HEK293T (cell line): Measurements from ENCODE around the gene N4BP2L2.

Experiments
- CTCF ChIA-PET: fragments of 350-600 bp; formaldehyde crosslinking; extraction: SDS; loops from one replicate; lab custom pipeline; 2021; ENCODE audit warnings: antibody characterized with exemption, inconsistent platforms; lab: Yijun Ruan, JAX
- POLR2A ChIA-PET: fragments of 350-600 bp; formaldehyde crosslinking; extraction: SDS; loops from one replicate; lab custom pipeline; 2020; ENCODE audit warnings: antibody characterized with exemption, inconsistent platforms; lab: Yijun Ruan, JAX
- DNase-seq: peaks from one replicate; pipeline ENCODE4 v3.0.0; 2012; ENCODE audit warnings: mixed read lengths; ENCODE audit errors: extremely low spot score
- ARNT ChIP-seq: fragments of 450-650 bp; IDR thresholded peaks from 2 replicates; pipeline ENCODE4 v1.6.1; 2017; ENCODE audit warnings: mild to moderate bottlenecking
- BHLHE40 ChIP-seq: fragments of 450-650 bp; IDR thresholded peaks from 2 replicates; pipeline ENCODE4 v1.6.1; 2016; ENCODE audit warnings: mild to moderate bottlenecking, moderate library complexity, borderline replicate concordance
- CTBP1 ChIP-seq: fragments of 450-650 bp; IDR thresholded peaks from 2 replicates; pipeline ENCODE4 v1.6.1; 2016; ENCODE audit warnings: borderline replicate concordance
- ELF4 ChIP-seq: fragments of 450-650 bp; IDR thresholded peaks from 2 replicates; pipeline ENCODE4 v1.6.1; 2017; ENCODE audit warnings: antibody characterized with exemption
- FOXA1 ChIP-seq: fragments of 450-650 bp; IDR thresholded peaks from 2 replicates; pipeline ENCODE4 v1.6.1; 2016; ENCODE audit warnings: mild to moderate bottlenecking
- FOXK2 ChIP-seq: fragments of 450-650 bp; IDR thresholded peaks from 2 replicates; pipeline ENCODE4 v1.6.1; 2016; ENCODE audit warnings: mild to moderate bottlenecking
- FOXM1 ChIP-seq: fragments of 450-650 bp; IDR thresholded peaks from 2 replicates; pipeline ENCODE4 v1.6.1; 2017; ENCODE audit warnings: mild to moderate bottlenecking, borderline replicate concordance
- HDGF ChIP-seq: fragments of 450-650 bp; IDR thresholded peaks from 2 replicates; pipeline ENCODE4 v1.6.1; 2017; ENCODE audit warnings: antibody characterized with exemption, borderline replicate concordance
- L3MBTL2 ChIP-seq: fragments of 450-650 bp; conservative IDR thresholded peaks from 2 replicates; pipeline ENCODE4 v1.6.1; 2016; ENCODE audit warnings: mild to moderate bottlenecking
- LEF1 ChIP-seq: fragments of 450-650 bp; IDR thresholded peaks from 2 replicates; pipeline ENCODE4 v1.6.1; 2017; ENCODE audit warnings: mild to moderate bottlenecking, borderline replicate concordance
- NFRKB ChIP-seq: fragments of 450-650 bp; IDR thresholded peaks from 2 replicates; pipeline ENCODE4 v1.6.1; 2016; ENCODE audit warnings: mild to moderate bottlenecking, moderate library complexity
- SP1 ChIP-seq: fragments of 450-650 bp; IDR thresholded peaks from 2 replicates; pipeline ENCODE4 v1.6.1; 2017
- SUZ12 ChIP-seq: fragments of 450-650 bp; IDR thresholded peaks from 2 replicates; pipeline ENCODE4 v1.6.1; 2016; ENCODE audit warnings: mild to moderate bottlenecking
- TARDBP ChIP-seq: fragments of 450-650 bp; IDR thresholded peaks from 2 replicates; pipeline ENCODE4 v1.6.1; 2016
- ZNF384 ChIP-seq: fragments of 450-650 bp; IDR thresholded peaks from 2 replicates; pipeline ENCODE4 v1.6.1; 2016
- TF ChIP-seq, protein P1 (sequence below): fragments of 450-650 bp; IDR thresholded peaks from 2 replicates; pipeline ENCODE4 v1.6.1; 2016

Gene N4BP2L2

DNA sequence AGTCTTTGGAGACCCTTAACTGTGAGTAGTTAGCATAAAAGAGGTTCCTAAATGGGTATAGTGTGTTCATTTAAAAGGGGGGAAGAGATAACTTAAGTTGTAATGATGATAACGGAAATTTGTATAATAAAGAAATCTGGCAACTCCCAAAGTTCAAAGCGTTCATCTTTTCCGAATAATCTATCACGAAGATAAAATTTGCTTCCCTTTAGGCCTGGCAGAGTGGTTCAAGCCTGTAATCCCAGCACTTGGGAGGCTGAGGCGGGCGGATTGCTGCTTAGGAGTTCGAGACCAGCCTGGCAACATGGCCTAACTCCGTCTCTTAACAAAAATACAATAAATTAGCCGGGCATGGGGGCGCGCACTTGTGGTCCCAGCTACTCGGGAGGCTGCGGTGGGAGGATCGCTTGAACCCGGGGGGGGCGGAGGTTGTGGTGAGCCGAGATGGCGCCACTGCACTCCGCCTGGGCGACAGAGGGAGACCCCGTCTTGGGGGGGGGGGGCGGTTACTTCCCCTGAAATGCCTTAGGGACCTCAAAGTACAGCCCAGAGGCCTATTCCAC, 934 bp downstream of the N4BP2L2 start:
- ChIA-PET POLR2A (interaction anchor here (0.8 to 1.6 kb wide), 5 partner anchors 12 to 246 kb away, joined by 3 to 7 read pairs (median 4); partner anchors contain the start of genes BRCA2, PDS5B and ZAR1L), CTCF (interaction anchor here (0.6 kb wide), 1 partner anchor 385 kb away, joined by 3 read pairs; no protein-coding TSS in a partner anchor)
- DNase-seq = no peak
- TF ChIP-seq, protein P1, sequence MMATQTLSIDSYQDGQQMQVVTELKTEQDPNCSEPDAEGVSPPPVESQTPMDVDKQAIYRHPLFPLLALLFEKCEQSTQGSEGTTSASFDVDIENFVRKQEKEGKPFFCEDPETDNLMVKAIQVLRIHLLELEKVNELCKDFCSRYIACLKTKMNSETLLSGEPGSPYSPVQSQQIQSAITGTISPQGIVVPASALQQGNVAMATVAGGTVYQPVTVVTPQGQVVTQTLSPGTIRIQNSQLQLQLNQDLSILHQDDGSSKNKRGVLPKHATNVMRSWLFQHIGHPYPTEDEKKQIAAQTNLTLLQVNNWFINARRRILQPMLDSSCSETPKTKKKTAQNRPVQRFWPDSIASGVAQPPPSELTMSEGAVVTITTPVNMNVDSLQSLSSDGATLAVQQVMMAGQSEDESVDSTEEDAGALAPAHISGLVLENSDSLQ = no peak
- TF ChIP-seq L3MBTL2 (no peak), FOXK2 (no peak), SUZ12 (no peak), CTBP1 (no peak), ARNT (no peak), ZNF384 (no peak), FOXA1 (no peak), LEF1 (no peak)

GRCh38 chr13:32535748-32536147, 2.8 kb downstream of the N4BP2L2 start:
- POLR2A ChIA-PET = no interaction called here
- no peak for TF ChIP-seq SP1
- TF ChIP-seq SUZ12 = no peak
- no peak for TF ChIP-seq FOXA1
- TF ChIP-seq ELF4 = no peak
- no peak for TF ChIP-seq FOXM1
- TF ChIP-seq LEF1 = no peak
- no peak for TF ChIP-seq L3MBTL2
- TF ChIP-seq, protein P1 = no peak
- TF ChIP-seq HDGF = no peak
- TF ChIP-seq NFRKB = no peak
- no peak for TF ChIP-seq ARNT
- no peak for TF ChIP-seq CTBP1
- no peak for TF ChIP-seq TARDBP
- no peak for TF ChIP-seq FOXK2
- TF ChIP-seq BHLHE40 = no peak
- no peak for TF ChIP-seq ZNF384
- no peak for DNase-seq
- CTCF ChIA-PET = no interaction called here

DNA sequence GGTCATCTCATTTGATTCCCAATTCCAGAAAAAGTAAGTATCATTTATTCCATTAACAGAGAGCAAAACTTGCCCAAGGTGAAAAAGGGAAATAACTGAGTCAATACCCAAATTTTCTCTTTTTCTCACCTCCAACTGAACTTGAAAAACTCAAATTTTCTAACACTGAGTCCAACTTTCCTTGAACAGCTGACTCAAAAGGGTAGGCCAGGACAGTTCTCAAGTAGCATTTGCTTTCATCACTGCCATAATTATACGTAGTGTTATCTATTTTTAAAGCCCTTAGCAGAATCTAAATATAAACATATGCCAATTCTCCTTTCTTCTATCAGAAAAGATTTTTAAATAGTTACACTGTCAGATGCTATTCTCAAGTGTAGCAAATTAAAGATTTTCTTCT, 3.5 kb downstream of the N4BP2L2 start:
- DNase-seq = no peak
- ChIA-PET CTCF (no interaction called here), POLR2A (no interaction called here)
- TF ChIP-seq SUZ12 = no peak
- no peak for TF ChIP-seq TARDBP
- TF ChIP-seq NFRKB = no peak
- no peak for TF ChIP-seq ELF4
- no peak for TF ChIP-seq ARNT
- TF ChIP-seq HDGF = no peak
- no peak for TF ChIP-seq LEF1
- no peak for TF ChIP-seq BHLHE40
- no peak for TF ChIP-seq FOXM1
- TF ChIP-seq CTBP1 = no peak
- no peak for TF ChIP-seq FOXK2
- no peak for TF ChIP-seq FOXA1
- TF ChIP-seq L3MBTL2 = no peak
- TF ChIP-seq, protein P1 = no peak
- TF ChIP-seq ZNF384 = no peak

- DNase-seq = no peak
- ChIA-PET CTCF (no interaction called here), POLR2A (no interaction called here)
- no peak for TF ChIP-seq SUZ12
- TF ChIP-seq L3MBTL2 = no peak
Measured at GRCh38 chr13:32530841-32531253, 7.7 kb downstream of the N4BP2L2 start.

DNA sequence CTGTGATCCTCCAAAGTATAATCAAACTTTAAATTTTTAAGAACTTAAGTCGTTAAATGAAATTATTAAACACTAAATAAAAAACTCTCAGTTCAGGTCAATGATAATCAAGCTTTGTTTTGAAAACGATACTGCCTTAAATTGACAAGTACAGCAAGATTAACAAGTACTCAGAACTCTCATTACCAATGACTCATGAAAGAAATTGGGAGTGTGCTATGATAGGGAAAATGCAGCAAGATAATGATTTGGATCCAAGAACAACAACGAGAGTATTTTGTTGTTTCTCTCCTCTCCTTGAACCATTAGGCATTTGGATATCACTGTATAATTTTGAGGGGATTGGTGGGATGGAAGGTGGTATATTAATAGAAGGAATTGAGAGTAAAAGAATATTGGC, 10.2 kb downstream of the N4BP2L2 start:
- TF ChIP-seq, protein P1 = no peak
- TF ChIP-seq NFRKB = no peak
- POLR2A ChIA-PET = interaction anchor here (0.9 kb wide), 1 partner anchor 10 kb away, joined by 4 read pairs; the partner anchor contains the start of gene N4BP2L2
- no peak for DNase-seq
- CTCF ChIA-PET = no interaction called here

DNA sequence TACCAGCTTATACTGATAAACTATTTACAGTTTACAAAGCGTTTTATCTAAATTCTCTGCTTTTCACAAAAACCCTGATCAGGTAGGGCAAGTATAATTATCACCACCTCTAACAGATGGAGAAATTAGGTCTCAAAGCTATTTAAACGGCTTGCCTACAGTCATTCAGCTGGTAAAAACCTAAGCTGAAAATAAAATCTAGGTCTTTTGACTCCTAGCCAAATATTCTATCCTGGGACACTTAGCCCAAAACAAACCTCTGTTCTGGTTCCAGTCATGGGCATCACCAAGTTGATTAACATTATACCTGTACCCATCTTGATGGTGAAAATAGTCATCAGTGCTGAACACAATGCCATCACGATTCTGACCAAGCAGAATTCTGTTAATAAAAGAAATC, 11.4 kb downstream of the N4BP2L2 start:
- TF ChIP-seq, protein P1 = no peak
- no peak for TF ChIP-seq ARNT
- no peak for TF ChIP-seq FOXK2
- no peak for TF ChIP-seq CTBP1
- no peak for TF ChIP-seq SUZ12
- TF ChIP-seq TARDBP = no peak
- TF ChIP-seq ELF4 = no peak
- no peak for TF ChIP-seq L3MBTL2
- TF ChIP-seq LEF1 = no peak
- TF ChIP-seq HDGF = no peak
- CTCF ChIA-PET = no interaction called here
- no peak for DNase-seq
- POLR2A ChIA-PET = no interaction called here
